GM12875 (cell line): Measurements from ENCODE around the gene ABT1.
A peak's percentile ranks its signal among the peaks of the same experiment; 100 is the strongest.

Source experiments
- H3K4me3 ChIP-seq: one replicate; pipeline ENCODE4 v1.5.1; 2011; ENCODE audit warnings: low read depth, low read length, control low read depth
- TF ChIP-seq, protein P1 (sequence below): IDR thresholded peaks from 2 replicates; pipeline ENCODE4 v1.5.1; 2011; ENCODE audit warnings: low read depth, mild to moderate bottlenecking, control low read depth, inconsistent platforms, low read length, moderate library complexity, borderline replicate concordance; ENCODE audit not compliant: insufficient read depth

The ABT1 gene

DNA sequence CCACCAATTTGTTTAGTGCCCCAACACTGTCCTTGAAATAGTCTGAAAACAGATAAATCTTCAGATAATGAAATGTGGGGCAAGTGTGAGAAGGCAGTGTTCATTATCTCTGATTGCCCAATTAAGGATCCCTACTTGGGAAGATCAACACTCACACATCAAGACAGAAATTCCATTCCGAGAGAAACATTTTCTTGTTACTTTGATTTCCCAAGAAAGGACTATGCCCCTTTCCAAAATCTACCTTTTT is 42.4 kb upstream of the ABT1 start:
- TF ChIP-seq, protein P1, sequence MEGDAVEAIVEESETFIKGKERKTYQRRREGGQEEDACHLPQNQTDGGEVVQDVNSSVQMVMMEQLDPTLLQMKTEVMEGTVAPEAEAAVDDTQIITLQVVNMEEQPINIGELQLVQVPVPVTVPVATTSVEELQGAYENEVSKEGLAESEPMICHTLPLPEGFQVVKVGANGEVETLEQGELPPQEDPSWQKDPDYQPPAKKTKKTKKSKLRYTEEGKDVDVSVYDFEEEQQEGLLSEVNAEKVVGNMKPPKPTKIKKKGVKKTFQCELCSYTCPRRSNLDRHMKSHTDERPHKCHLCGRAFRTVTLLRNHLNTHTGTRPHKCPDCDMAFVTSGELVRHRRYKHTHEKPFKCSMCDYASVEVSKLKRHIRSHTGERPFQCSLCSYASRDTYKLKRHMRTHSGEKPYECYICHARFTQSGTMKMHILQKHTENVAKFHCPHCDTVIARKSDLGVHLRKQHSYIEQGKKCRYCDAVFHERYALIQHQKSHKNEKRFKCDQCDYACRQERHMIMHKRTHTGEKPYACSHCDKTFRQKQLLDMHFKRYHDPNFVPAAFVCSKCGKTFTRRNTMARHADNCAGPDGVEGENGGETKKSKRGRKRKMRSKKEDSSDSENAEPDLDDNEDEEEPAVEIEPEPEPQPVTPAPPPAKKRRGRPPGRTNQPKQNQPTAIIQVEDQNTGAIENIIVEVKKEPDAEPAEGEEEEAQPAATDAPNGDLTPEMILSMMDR = no peak
- H3K4me3 ChIP-seq = peak overlapping the region; percentile 22

DNA sequence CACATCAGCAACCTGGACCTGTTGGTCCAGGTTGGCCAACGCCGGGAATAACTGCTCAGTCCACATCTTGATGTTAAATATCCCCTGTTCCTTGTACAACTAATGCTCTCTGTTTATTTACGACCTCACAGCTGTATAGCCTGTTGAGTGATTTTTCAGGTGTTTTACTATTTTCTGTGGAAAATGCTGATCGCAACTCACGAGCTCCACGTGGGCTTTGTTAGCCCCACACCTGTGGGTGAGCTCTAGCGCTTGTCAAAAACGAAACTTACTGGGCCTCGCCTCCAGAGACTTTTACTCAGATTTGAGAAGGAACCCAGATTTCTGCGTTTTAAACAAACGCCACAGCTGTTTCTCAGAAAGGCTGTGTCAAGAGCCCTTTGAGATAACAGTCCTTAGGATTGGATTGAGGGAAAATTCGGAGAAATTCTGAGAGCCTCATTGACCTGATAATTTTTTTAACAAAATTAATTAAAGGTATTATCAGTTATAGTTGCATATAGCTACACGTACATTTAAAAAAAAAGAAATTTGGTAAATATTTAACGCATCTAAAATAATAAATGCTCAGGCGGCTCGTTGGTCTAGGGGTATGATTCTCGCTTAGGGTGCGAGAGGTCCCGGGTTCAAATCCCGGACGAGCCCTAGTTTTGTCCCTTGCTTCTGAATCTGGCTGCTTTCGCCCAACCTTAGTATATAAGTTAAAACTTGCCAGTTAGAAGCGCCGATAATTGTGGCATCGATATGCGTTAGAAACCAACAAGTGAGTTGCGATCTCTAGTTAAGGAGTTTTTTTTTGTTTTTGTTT is 41.9 kb upstream of the ABT1 start:
- TF ChIP-seq, protein P1 = no peak
- H3K4me3 ChIP-seq = peak overlapping the region; percentile 22

DNA sequence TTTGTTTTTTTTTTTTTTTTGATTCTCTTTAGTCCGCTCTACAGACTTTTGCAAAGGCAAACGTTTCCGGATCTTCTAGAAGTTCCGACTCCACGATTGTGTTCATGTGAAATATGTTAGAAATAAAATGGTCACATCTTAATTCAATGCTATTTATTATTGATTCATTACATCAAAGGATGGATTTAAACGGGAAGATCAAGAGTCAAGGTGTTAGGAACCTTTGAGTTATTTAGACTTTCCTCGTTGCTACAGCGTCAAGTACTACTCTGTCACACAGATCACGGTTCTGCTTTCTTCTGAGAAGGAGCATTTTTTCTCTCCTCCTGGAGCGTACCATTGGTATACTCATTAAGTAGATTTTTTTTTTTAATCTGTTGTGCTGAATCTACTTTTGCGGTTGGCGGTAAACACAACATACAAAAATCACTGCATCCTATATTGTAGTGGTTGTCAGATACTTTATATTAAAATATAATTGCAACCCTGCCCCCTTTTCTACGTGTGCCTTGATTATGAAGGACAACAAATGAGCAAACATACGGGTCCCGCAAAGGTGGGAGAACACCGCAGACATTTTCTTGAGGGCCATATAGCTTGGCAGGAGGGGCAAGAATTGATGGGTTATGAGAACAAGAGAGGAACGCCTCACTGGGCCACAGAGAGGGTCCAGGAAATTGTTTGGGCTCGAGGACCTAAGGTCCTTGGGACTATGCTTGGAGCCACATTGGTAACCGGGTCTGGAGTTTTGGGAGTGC is 41.1 kb upstream of the ABT1 start:
- TF ChIP-seq, protein P1 = no peak
- no peak overlapping the region for H3K4me3 ChIP-seq

- TF ChIP-seq, protein P1 = no peak
- no peak overlapping the region for H3K4me3 ChIP-seq
These were observed 40.3 kb upstream of the ABT1 start for GRCh38 chr6:26556263-26557070.

GRCh38 chr6:26561533-26562466 is 35.0 kb upstream of the ABT1 start:
- TF ChIP-seq, protein P1 = no peak
- H3K4me3 ChIP-seq = no peak overlapping the region

DNA sequence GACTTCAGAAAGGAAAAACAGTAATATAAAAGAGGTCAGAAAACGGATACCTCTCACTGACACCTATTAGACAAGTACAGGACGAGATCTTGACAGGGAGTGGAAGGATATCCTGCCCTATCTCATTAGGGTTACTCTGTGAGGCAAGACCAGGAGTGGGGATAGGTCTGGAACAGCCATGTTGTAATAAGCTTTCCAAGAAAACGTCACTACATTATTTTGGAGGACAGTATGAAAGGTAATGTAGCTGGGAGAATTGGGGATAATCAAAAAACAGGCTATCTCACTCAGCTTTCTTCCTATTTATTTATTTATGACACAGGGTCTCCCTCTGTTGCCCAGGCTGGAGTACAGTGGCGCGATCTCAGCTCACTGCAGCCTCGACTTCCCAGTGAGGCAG is 33.3 kb upstream of the ABT1 start:
- TF ChIP-seq, protein P1 = no peak
- no peak overlapping the region for H3K4me3 ChIP-seq
